OCI-LY3 (cell line): ENCODE measurements around the gene NRG2.
A peak's percentile ranks its signal among the peaks of the same experiment; 100 is the strongest.

Source experiments
- H2AFZ ChIP-seq: fragments of 200-600, 300-600 bp; shearing (Covaris generic); 2 replicates; pipeline ENCODE4 v1.6.0; 2014; ENCODE audit warnings: antibody characterized with exemption, low read depth, low read length
- H3K27ac ChIP-seq: fragments of 200-600, 300-600 bp; sonication (generic); 2 replicates; pipeline ENCODE4 v1.5.1; 2014; ENCODE audit warnings: mild to moderate bottlenecking, low read length, moderate library complexity, mixed read lengths
- H3K27me3 ChIP-seq: fragments of 200-600, 300-600 bp; sonication (generic); 2 replicates; pipeline ENCODE4 v1.6.1; 2014; ENCODE audit warnings: low read depth, low read length, mixed read lengths
- H3K36me3 ChIP-seq: fragments of 200-600, 300-600 bp; sonication (generic); replicated peaks from 2 replicates; pipeline ENCODE3; 2014; ENCODE audit warnings: low read depth, low read length, mixed read lengths
- H3K4me1 ChIP-seq: fragments of 300-600, 200-600 bp; sonication (generic); 2 replicates; pipeline ENCODE4 v1.6.1; 2014; ENCODE audit warnings: low read length, mixed read lengths
- H3K4me2 ChIP-seq: fragments of 200-600, 300-600 bp; sonication (generic); 2 replicates; pipeline ENCODE4 v1.6.1; 2014; ENCODE audit warnings: low read length, mixed read lengths
- H3K4me3 ChIP-seq: fragments of 300-600, 200-600 bp; sonication (generic); 2 replicates; pipeline ENCODE4 v1.5.1; 2014; ENCODE audit warnings: antibody characterized with exemption, mild to moderate bottlenecking, low read length, moderate library complexity
- H3K79me2 ChIP-seq: fragments of 300-600, 200-600 bp; shearing (Covaris generic); 2 replicates; pipeline ENCODE4 v1.6.1; 2014; ENCODE audit warnings: mild to moderate bottlenecking, low read length, mixed read lengths
- H3K9ac ChIP-seq: fragments of 300-600, 200-600 bp; shearing (Covaris generic); 2 replicates; pipeline ENCODE4 v1.6.0; 2014; ENCODE audit warnings: mild to moderate bottlenecking, low read length, moderate library complexity
- H3K9me3 ChIP-seq: fragments of 200-600, 300-600 bp; shearing (Covaris generic); 2 replicates; pipeline ENCODE4 v1.6.1; 2014; ENCODE audit warnings: low read length, mixed read lengths; ENCODE audit not compliant: insufficient read depth
- H4K20me1 ChIP-seq: fragments of 200-600, 300-600 bp; sonication (generic); 2 replicates; pipeline ENCODE4 v1.6.1; 2016; ENCODE audit warnings: low read length, mixed read lengths; ENCODE audit not compliant: insufficient read depth
- CTCF ChIP-seq: fragments of 200-600, 300-600 bp; sonication (generic); IDR thresholded peaks from 2 replicates; pipeline ENCODE4 v1.5.1; 2014; ENCODE audit warnings: antibody characterized with exemption, low read length, low read depth
- EZH2phosphoT487 ChIP-seq: fragments of 200-600 bp; shearing (Covaris generic); IDR thresholded peaks from 2 replicates; pipeline ENCODE4 v1.6.1; 2018; ENCODE audit warnings: antibody characterized with exemption, mixed run types, low read depth

NRG2 gene

DNA sequence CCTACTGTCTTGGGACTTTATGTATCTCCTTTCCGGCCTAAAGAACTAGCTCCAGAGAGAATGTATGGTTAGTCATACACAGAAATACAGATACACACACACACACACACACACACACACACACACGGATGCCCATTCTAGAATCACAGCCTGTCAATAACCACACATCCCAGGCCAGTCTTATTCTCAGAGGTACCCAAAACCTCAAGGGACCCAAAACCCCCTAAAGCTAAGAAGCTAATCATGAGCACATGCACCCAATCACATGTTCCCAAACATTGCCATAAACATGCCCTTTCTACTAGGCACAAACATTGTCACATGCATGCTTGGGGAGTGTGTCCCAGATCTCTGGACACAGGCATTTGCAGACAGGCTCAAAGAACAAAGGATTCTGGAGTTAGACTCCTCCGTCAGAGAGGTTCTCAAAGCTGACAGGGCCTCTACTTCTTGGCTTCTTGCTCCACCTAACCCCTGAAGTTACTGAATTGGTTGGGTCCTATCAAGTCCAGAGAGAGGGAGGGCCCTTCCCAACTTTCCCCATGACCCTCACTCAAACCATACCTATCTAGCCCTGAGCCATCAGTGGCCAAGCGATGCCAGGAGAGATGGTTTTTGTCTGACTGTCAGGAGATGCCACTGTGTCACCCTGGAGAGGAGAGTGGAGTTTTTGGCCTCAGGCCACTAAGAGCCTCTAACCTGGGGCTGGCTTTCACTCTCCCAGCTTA lies 78.7 kb downstream of the NRG2 start:
- Histone ChIP-seq H3K4me1 (peaks cover 18% of the 10 kb centered on the region), H4K20me1 (no peaks in the 10 kb centered on the region), H3K9me3 (no peaks in the 10 kb centered on the region), H3K27ac (no peak overlapping the region), H2AFZ (no peak overlapping the region), H3K27me3 (no peaks in the 10 kb centered on the region), H3K4me2 (no peak overlapping the region), H3K36me3 (no peaks in the 10 kb centered on the region), H3K79me2 (no peaks in the 10 kb centered on the region), H3K4me3 (no peak overlapping the region), H3K9ac (no peak overlapping the region)
- TF ChIP-seq CTCF (no peak), EZH2phosphoT487 (no peak)

- H3K79me2 ChIP-seq = no peaks in the 10 kb centered on the region
- H3K4me3 ChIP-seq = no peak overlapping the region
- no peaks in the 10 kb centered on the region for H3K9me3 ChIP-seq
- H3K4me2 ChIP-seq = no peak overlapping the region
- H3K9ac ChIP-seq = no peak overlapping the region
- no peak overlapping the region for H3K27ac ChIP-seq
- TF ChIP-seq CTCF (no peak), EZH2phosphoT487 (no peak)
- H2AFZ ChIP-seq = no peak overlapping the region
- peaks cover 18% of the 10 kb centered on the region for H3K4me1 ChIP-seq
- no peaks in the 10 kb centered on the region for H4K20me1 ChIP-seq
- no peaks in the 10 kb centered on the region for H3K36me3 ChIP-seq
- H3K27me3 ChIP-seq = no peaks in the 10 kb centered on the region
Measured at GRCh38 chr5:139962445-139962844, 80.7 kb downstream of the NRG2 start.

GRCh38 chr5:139961435-139962157 lies 81.5 kb downstream of the NRG2 start:
- H3K9me3 ChIP-seq = no peaks in the 10 kb centered on the region
- H3K4me1 ChIP-seq = peaks cover 18% of the 10 kb centered on the region
- H2AFZ ChIP-seq = no peak overlapping the region
- H3K27me3 ChIP-seq = no peaks in the 10 kb centered on the region
- H3K79me2 ChIP-seq = no peaks in the 10 kb centered on the region
- H4K20me1 ChIP-seq = no peaks in the 10 kb centered on the region
- TF ChIP-seq EZH2phosphoT487 = no peak
- no peak for TF ChIP-seq CTCF
- peak overlapping the region; percentile 18; the same call in 1 of the 2 replicates for H3K4me2 ChIP-seq
- H3K36me3 ChIP-seq = no peaks in the 10 kb centered on the region
- H3K9ac ChIP-seq = no peak overlapping the region
- peak overlapping the region; percentile 35 for H3K27ac ChIP-seq
- no peak overlapping the region for H3K4me3 ChIP-seq

- Histone ChIP-seq H3K36me3 (no peaks in the 10 kb centered on the region), H3K27ac (peak overlapping the region; percentile 35), H2AFZ (no peak overlapping the region), H4K20me1 (no peaks in the 10 kb centered on the region), H3K9me3 (no peaks in the 10 kb centered on the region), H3K4me3 (no peak overlapping the region), H3K9ac (no peak overlapping the region), H3K4me1 (peaks cover 18% of the 10 kb centered on the region), H3K79me2 (no peaks in the 10 kb centered on the region), H3K4me2 (no peak overlapping the region; the same call in 1 of the 2 replicates), H3K27me3 (no peaks in the 10 kb centered on the region)
- TF ChIP-seq EZH2phosphoT487 (no peak), CTCF (no peak)
Measured at GRCh38 chr5:139960723-139961383, 82.2 kb downstream of the NRG2 start.
